CD4-positive, alpha-beta T cell treated with Interleukin-12 subunit alpha and Interleukin-12 subunit beta, for 1 hour (primary cell): ENCODE data around the gene DNAH9.

Experiments used
- DNase-seq: peaks from one replicate; pipeline ENCODE4 v3.0.0-alpha.2; 2020

The DNAH9 gene

GRCh38 chr17:11997147-11997971 lies 399.1 kb downstream of the DNAH9 start, which contains the start of gene ZNF18:
Gene ZNF18 (minus strand): TSS chr17:11997475. CDS start chr17:11992829, 4,646 bp downstream.
- DNase-seq, result peak; percentile 95

GRCh38 chr17:11997972-11998233 lies 399.6 kb downstream of the DNAH9 start:
- no peak for DNase-seq

GRCh38 chr17:11999696-12000095 lies 401.4 kb downstream of the DNAH9 start:
- no peak for DNase-seq

GRCh38 chr17:12007466-12007865 lies 409.2 kb downstream of the DNAH9 start:
- DNase-seq, result no peak
